MM.1S (cell line): ENCODE measurements around the gene MOCS1.

Experiments
- DNase-seq: peaks from one replicate; pipeline ENCODE4 v3.0.0-alpha.2; 2015
- H2AFZ ChIP-seq: fragments of 300-600 bp; sonication (generic); 2 replicates; pipeline ENCODE4 v1.6.0; 2016; ENCODE audit warnings: antibody characterized with exemption, low read length
- H3F3A ChIP-seq: fragments of 300-600 bp; sonication (generic); 2 replicates; pipeline ENCODE4 v1.6.1; 2016; ENCODE audit warnings: mild to moderate bottlenecking, antibody characterized with exemption, low read length, moderate library complexity, mixed read lengths; ENCODE audit not compliant: insufficient read depth
- H3K27ac ChIP-seq: fragments of 300-600 bp; sonication (generic); 2 replicates; pipeline ENCODE4 v1.5.1; 2016; ENCODE audit warnings: mild to moderate bottlenecking, low read length
- H3K27me3 ChIP-seq: fragments of 300-600 bp; sonication (generic); replicated peaks from 2 replicates; pipeline ENCODE4 v1.6.0; 2016; ENCODE audit warnings: low read length; ENCODE audit not compliant: insufficient read depth
- H3K36me3 ChIP-seq: fragments of 300-600 bp; sonication (generic); replicated peaks from 2 replicates; pipeline ENCODE4 v1.6.1; 2016; ENCODE audit warnings: mild to moderate bottlenecking, low read length, mixed read lengths; ENCODE audit not compliant: insufficient read depth
- H3K4me1 ChIP-seq: fragments of 300-600 bp; sonication (generic); 2 replicates; pipeline ENCODE4 v1.6.1; 2016; ENCODE audit warnings: low read length, mixed read lengths
- H3K4me2 ChIP-seq: fragments of 300-600 bp; sonication (generic); 2 replicates; pipeline ENCODE4 v1.6.0; 2016; ENCODE audit warnings: low read depth, low read length
- H3K4me3 ChIP-seq: fragments of 300-600 bp; sonication (generic); 2 replicates; pipeline ENCODE4 v1.5.1; 2016; ENCODE audit warnings: low read length, mixed read lengths
- H3K79me2 ChIP-seq: fragments of 300-600 bp; sonication (generic); 2 replicates; pipeline ENCODE4 v1.6.1; 2016; ENCODE audit warnings: mixed run types, low read length, mixed read lengths
- H3K9ac ChIP-seq: fragments of 300-600 bp; sonication (generic); 2 replicates; pipeline ENCODE4 v1.6.1; 2016; ENCODE audit warnings: low read length, mixed read lengths
- H3K9me2 ChIP-seq: fragments of 300-600 bp; sonication (generic); replicated peaks from 2 replicates; pipeline ENCODE4 v1.6.1; 2016; ENCODE audit warnings: mild to moderate bottlenecking, low read length, mixed read lengths; ENCODE audit not compliant: insufficient read depth
- H3K9me3 ChIP-seq: fragments of 300-600 bp; sonication (generic); replicated peaks from 2 replicates; pipeline ENCODE4 v1.6.1; 2016; ENCODE audit warnings: mild to moderate bottlenecking, low read length, mixed read lengths; ENCODE audit not compliant: insufficient read depth
- H4K20me1 ChIP-seq: fragments of 300-600 bp; sonication (generic); 2 replicates; pipeline ENCODE4 v1.6.1; 2016; ENCODE audit warnings: mild to moderate bottlenecking, low read length, moderate library complexity, mixed read lengths; ENCODE audit not compliant: insufficient read depth
- CTCF ChIP-seq: fragments of 300-600 bp; sonication (generic); IDR thresholded peaks from 2 replicates; pipeline ENCODE4 v1.5.1; 2016; ENCODE audit warnings: antibody characterized with exemption, low read length, mixed read lengths
- EZH2 ChIP-seq: fragments of 300-600 bp; sonication (generic); optimal IDR thresholded peaks from 2 replicates; pipeline ENCODE3; 2017; ENCODE audit warnings: low read depth, mild to moderate bottlenecking, antibody characterized with exemption, low read length, mixed read lengths
- EZH2phosphoT487 ChIP-seq: fragments of 300-600 bp; sonication (generic); IDR thresholded peaks from 2 replicates; pipeline ENCODE4 v1.6.1; 2018; ENCODE audit warnings: antibody characterized with exemption, low read length

The MOCS1 gene

DNA sequence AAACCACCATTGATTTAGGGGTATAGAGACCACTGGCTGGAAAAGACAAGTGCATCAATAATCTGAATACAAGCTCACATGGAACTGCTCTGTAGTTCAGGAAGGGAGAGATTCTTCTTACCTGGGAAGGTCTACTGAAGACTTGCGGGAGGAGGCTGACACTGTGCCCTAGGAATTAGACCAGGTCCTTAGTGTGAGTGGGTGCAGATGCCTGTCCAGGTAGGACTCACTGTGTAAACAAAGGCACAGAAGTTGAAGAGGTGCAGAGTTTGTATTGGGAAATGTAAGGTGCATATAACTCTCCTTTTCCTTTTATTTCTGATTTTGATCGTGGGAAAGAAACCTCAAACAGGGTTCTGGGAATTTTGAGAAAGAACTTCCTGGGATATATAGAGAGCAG, 75.2 kb downstream of the MOCS1 start:
- Histone ChIP-seq H3K4me3 (no peak overlapping the region), H3K4me2 (no peak overlapping the region), H3K27ac (no peak overlapping the region), H2AFZ (no peak overlapping the region), H4K20me1 (no peaks in the 10 kb centered on the region), H3K27me3 (no peaks in the 10 kb centered on the region), H3K36me3 (no peaks in the 10 kb centered on the region), H3F3A (no peaks in the 10 kb centered on the region), H3K9me3 (no peaks in the 10 kb centered on the region), H3K9me2 (no peaks in the 10 kb centered on the region), H3K79me2 (no peaks in the 10 kb centered on the region), H3K4me1 (no peaks in the 10 kb centered on the region), H3K9ac (no peak overlapping the region)
- no peak for DNase-seq
- TF ChIP-seq EZH2phosphoT487 = no peak
- TF ChIP-seq CTCF = no peak
- TF ChIP-seq EZH2 = no peak

- H3F3A ChIP-seq = no peaks in the 10 kb centered on the region
- no peak for TF ChIP-seq EZH2
- TF ChIP-seq EZH2phosphoT487 = no peak
- TF ChIP-seq CTCF = no peak
- no peak overlapping the region for H3K9ac ChIP-seq
- no peak overlapping the region for H2AFZ ChIP-seq
- no peaks in the 10 kb centered on the region for H4K20me1 ChIP-seq
- H3K36me3 ChIP-seq = no peaks in the 10 kb centered on the region
- H3K9me2 ChIP-seq = no peaks in the 10 kb centered on the region
- no peaks in the 10 kb centered on the region for H3K79me2 ChIP-seq
- H3K4me2 ChIP-seq = no peak overlapping the region
- DNase-seq = no peak
- no peaks in the 10 kb centered on the region for H3K9me3 ChIP-seq
- H3K27ac ChIP-seq = no peak overlapping the region
- no peaks in the 10 kb centered on the region for H3K4me1 ChIP-seq
- no peaks in the 10 kb centered on the region for H3K27me3 ChIP-seq
- H3K4me3 ChIP-seq = no peak overlapping the region
Measured at GRCh38 chr6:39855356-39855995, 78.8 kb downstream of the MOCS1 start.
